Right lobe of liver (tissue), 4 donors: ENCODE results near the gene EPB41L1.

Experiments used
- CTCF ChIP-seq, 4 donors: fragments of 200-600 bp in 3 of 4; fragments of 450-650 bp in 1 of 4; IDR thresholded peaks; one replicate each; pipeline versions ENCODE4 v1.5.1 to v1.8.0; 2016 to 2022; ENCODE audit warnings: antibody characterized with exemption in 4 of 4, mild to moderate bottlenecking in 2 of 4
- POLR2A ChIP-seq: fragments of 450-650 bp; IDR thresholded peaks from one replicate; pipeline ENCODE4 v1.6.1; 2017; ENCODE audit warnings: antibody characterized with exemption, mild to moderate bottlenecking
- donor health status: DM: no; HTN: no; CAD: no.
- donor health status: DM: no; HTN: no; CAD: no.
- donor health status: DM: no; HTN: yes; CAD: no.

DNA sequence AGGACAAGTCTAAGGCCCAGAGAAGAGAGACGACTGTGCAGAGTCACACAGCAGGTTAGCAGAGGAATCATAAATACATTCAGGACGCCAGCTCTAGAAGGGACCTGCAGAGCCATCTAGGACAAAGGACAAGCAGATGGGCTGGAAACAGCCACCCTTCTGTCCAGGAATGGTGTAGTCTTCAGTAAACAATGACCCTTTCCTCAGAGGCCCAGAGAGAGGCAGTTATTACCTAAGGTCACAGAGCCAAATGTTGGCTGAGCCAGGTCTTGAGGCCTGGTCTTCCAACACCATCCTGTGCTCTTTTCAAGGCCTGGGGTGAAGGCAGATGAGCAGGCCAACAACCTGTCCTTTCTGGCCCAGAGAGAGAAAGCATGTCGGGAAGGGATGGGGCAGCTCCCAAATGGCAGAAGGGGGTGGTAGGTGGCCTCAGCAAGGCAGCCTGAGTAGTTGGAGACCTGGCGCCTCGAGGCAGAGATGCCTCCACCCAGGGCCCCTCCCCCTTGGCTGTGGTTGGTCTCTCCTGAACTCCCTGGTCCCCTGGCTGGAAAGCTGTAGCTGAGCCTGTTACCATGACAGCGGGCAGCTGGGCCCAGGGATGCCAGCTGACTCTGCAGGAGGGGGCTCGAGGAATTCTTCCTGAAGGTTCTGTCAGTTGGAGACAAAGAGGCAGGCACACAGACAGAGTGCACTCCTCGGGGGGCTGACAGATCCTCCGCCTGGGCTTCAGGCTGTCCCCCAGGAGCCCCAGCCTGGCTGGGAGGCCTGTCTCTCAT lies 24.8 kb downstream of the EPB41L1 start:
- TF ChIP-seq POLR2A (no peak), CTCF (IDR thresholded peaks at IDR 0.05) (no peak)
